Spleen (tissue), 11 donors: Measurements from ENCODE around the gene KIF19. TPM values are rescaled to one million over a fixed set of nuclear protein-coding genes. Genes with fewer than 3 reads are reported as not detected.
"Not testable (repeated sequence)": the region's sequence is repeated elsewhere in the genome, so short reads cannot be mapped to it uniquely, and the experiment has no call there.

Experiments used
- DNase-seq: peaks from one replicate; pipeline ENCODE4 v3.0.0-alpha.2; 2020
- H3K27ac ChIP-seq, 8 donors: fragments of 200-600 bp; sonication (generic) in 7 of 8; 1 replicate in 4 of 8; 2 replicates in 4 of 8; pipeline versions ENCODE4 v1.5.0 to v1.8.0; 2016 to 2021; ENCODE audit warnings: inconsistent platforms in 4 of 8, mild to moderate bottlenecking in 4 of 8, moderate library complexity in 1 of 8
- H3K27me3 ChIP-seq, 7 donors: fragments of 200-600 bp; sonication (generic) in 6 of 7; replicated peaks in 1 of 7; 1 replicate in 4 of 7; 2 replicates in 3 of 7; pipeline versions ENCODE4 v1.5.0 to v1.8.0; 2016 to 2021; ENCODE audit warnings: inconsistent platforms in 3 of 7, mild to moderate bottlenecking in 1 of 7
- H3K36me3 ChIP-seq, 6 donors: fragments of 200-600 bp; sonication (generic) in 5 of 6; 1 replicate in 4 of 6; 2 replicates in 2 of 6; pipeline versions ENCODE4 v1.5.0 to v1.8.0; 2016 to 2021; ENCODE audit warnings: inconsistent platforms in 2 of 6
- H3K4me1 ChIP-seq, 6 donors: fragments of 200-600 bp; sonication (generic) in 5 of 6; 1 replicate in 3 of 6; 2 replicates in 3 of 6; pipeline versions ENCODE4 v1.5.0 to v1.8.0; 2016 to 2021; ENCODE audit warnings: inconsistent platforms in 3 of 6
- H3K4me3 ChIP-seq, 8 donors: fragments of 200-600 bp; sonication (generic) in 7 of 8; 1 replicate in 4 of 8; 2 replicates in 4 of 8; pipeline versions ENCODE4 v1.5.0 to v1.8.0; 2016 to 2021; ENCODE audit warnings: inconsistent platforms in 4 of 8, mild to moderate bottlenecking in 4 of 8, moderate library complexity in 2 of 8
- H3K9me3 ChIP-seq, 8 donors: fragments of 200-600 bp; sonication (generic) in 7 of 8; 1 replicate in 4 of 8; 2 replicates in 4 of 8; pipeline versions ENCODE4 v1.5.0 to v1.8.0; 2016 to 2021; ENCODE audit warnings: inconsistent platforms in 4 of 8
- POLR2A ChIP-seq, 3 donors: fragments of 450-650 bp; IDR thresholded peaks; one replicate each; pipeline ENCODE4 v1.5.1; 2017; ENCODE audit warnings: antibody characterized with exemption in 3 of 3, mild to moderate bottlenecking in 1 of 3
- POLR2AphosphoS5 ChIP-seq, 3 donors: sonication (generic); formaldehyde crosslinking; IDR thresholded peaks; one replicate each; pipeline ENCODE4 v1.5.1; 2017; ENCODE audit warnings: antibody characterized with exemption in 3 of 3
- WGBS, 5 donors: extraction: QIAGEN DNeasy Blood & Tissue Kit in 3 of 5; methylation state at CpG; one replicate each; pipeline versions ENCODE4 v1.1.5 to v1.1.7; 2013 to 2018; 5-methylcytosine and 5-hydroxymethylcytosine counted together
- intact Hi-C: fragments of 100-400 bp; cut with DNase I; formaldehyde crosslinking; loops from one replicate; pipeline ENCODE4 v1.15.0; 2023; ENCODE audit warnings: low total_unique reads
- polyA plus RNA-seq, 3 donors: library from polyadenylated mRNA; stranded (reverse); fragments of 200-250 nt; gene quantifications; one replicate each; pipeline ENCODE4 v1.2.1, GENCODE V29; 2013
- total RNA-seq, 7 donors: library from RNA; depleted of rRNA in 3 of 7; stranded (reverse); fragments of >200 nt in 3 of 7; fragmentation: NEBNext Ultra II Directional in 4 of 7; extraction: Animal tissue kit (Norgen Biotek cat#: 25700) in 4 of 7; gene quantifications; one replicate each; pipeline versions ENCODE4 v1.1.0 to v1.2.1, GENCODE V29; 2016 to 2021
- TF ChIP-seq, protein P1 (sequence below), 11 experiments: fragments of 200-600 bp in 7 of 11; fragments of 450-650 bp in 4 of 11; sonication (generic) in 4 of 11; IDR thresholded peaks in 8 of 11; conservative IDR thresholded peaks in 3 of 11; 1 replicate in 7 of 11; 2 replicates in 4 of 11; pipeline versions ENCODE4 v1.4.0 to v1.8.0; 2016 to 2021; ENCODE audit warnings: antibody characterized with exemption in 11 of 11, inconsistent platforms in 4 of 11, mild to moderate bottlenecking in 1 of 11
- donor health status: healthy with polysubstance abuse.
- donor health status: DM: no; HTN: no; CAD: no; lungs with moderate emphysema.
- donor health status: DM: no; HTN: no; CAD: no.
- donor health status: Bipolar disorder and iron deficiency.
- donor health status: healthy.
- donor health status: DM: no; HTN: no; CAD: no.
- donor health status: DM: yes; HTN: yes; CAD: no.

Gene KIF19
- total and polyA plus RNA-seq, 10 donors: 5.7 to 48.2 (median 22.6) TPM

DNA sequence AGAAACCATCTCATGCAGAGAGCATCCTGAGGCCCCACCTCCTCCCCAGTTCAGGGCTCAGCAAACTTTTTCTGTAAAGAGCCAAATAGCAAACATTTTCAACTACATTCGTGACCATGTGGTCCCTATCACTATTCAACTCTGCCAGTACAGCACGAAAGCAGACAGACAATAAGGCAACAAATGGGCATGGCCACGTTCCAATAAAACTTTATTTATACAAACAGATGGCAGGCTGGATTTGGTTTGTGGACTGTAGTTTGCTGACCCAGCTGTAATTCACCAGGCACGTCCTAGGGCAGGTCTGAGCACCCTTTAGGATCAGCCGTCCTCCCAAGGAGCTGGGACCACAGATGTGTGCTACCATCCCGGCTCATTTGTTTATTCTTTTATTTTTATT lies 78.8 kb downstream of the KIF19 start:
- Histone ChIP-seq H3K4me1 (no peaks in the 10 kb centered on the region), H3K9me3 (no peaks in the 10 kb centered on the region), H3K4me3 (no peak overlapping the region), H3K36me3 (no peaks in the 10 kb centered on the region), H3K27ac (no peak overlapping the region), H3K27me3 (peaks cover 0 to 11% (median 0%) of the 10 kb centered on the region in 7 donors)
- 83 to 90% (median 86%) methylated on average over 6 of the region's 6 CpGs for WGBS, 5 donors
- no peak for DNase-seq
- TF ChIP-seq POLR2AphosphoS5 (IDR thresholded peaks at IDR 0.05): no peak
- no peak for TF ChIP-seq POLR2A (IDR thresholded peaks at IDR 0.05)
- TF ChIP-seq, protein P1, sequence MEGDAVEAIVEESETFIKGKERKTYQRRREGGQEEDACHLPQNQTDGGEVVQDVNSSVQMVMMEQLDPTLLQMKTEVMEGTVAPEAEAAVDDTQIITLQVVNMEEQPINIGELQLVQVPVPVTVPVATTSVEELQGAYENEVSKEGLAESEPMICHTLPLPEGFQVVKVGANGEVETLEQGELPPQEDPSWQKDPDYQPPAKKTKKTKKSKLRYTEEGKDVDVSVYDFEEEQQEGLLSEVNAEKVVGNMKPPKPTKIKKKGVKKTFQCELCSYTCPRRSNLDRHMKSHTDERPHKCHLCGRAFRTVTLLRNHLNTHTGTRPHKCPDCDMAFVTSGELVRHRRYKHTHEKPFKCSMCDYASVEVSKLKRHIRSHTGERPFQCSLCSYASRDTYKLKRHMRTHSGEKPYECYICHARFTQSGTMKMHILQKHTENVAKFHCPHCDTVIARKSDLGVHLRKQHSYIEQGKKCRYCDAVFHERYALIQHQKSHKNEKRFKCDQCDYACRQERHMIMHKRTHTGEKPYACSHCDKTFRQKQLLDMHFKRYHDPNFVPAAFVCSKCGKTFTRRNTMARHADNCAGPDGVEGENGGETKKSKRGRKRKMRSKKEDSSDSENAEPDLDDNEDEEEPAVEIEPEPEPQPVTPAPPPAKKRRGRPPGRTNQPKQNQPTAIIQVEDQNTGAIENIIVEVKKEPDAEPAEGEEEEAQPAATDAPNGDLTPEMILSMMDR (IDR thresholded peaks at IDR 0.05 in 8 of 11, conservative IDR thresholded peaks at IDR 0.05 in 3 of 11): no peak
- intact Hi-C loops: no loop called here

DNA sequence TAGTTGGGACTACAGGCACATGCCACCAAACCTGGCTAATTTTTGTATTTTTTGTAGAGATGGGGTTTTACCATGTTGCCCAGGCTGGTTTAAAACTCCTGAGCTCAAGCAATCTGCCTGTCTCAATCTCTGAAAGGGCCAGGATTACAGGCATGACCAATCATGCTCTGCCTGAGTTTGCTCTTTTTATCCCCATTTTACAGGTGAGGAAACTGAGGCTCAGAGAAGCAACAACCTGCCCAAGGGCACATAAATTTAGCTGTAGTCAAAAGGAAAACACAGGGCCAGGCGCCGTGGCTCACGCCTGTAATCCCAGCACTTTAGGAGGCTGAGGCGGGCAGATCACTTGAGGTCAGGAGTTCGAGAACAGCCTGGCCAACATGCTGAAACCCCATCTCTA lies 79.3 kb downstream of the KIF19 start:
- H3K36me3 ChIP-seq, intact Hi-C loops, H3K9me3 ChIP-seq, H3K27ac ChIP-seq, DNase-seq, H3K4me3 ChIP-seq, H3K4me1 ChIP-seq: not testable (repeated sequence)
- peaks cover 0 to 11% (median 0%) of the 10 kb centered on the region in 7 donors for H3K27me3 ChIP-seq
- WGBS, 5 donors: 86 to 99% (median 91%) methylated on average over 5 of the region's 5 CpGs

Other genes with a start within 250 kb of the KIF19 start
- 1,000 to 10,000 TPM in 1 of 7 donors, 100 to 1,000 TPM in 6; 311 to 1,013 (median 730) TPM for gene RPL38, start 122.5 kb upstream of the KIF19 start, total RNA-seq
- gene RPL38, start 122.5 kb upstream of the KIF19 start, polyA plus RNA-seq: 1,000 to 10,000 TPM; 2,252 to 3,463 (median 3,460) TPM
- gene TTYH2, start 112.7 kb upstream of the KIF19 start, total RNA-seq: 10 to 100 TPM; 15.0 to 22.7 (median 21.0) TPM
- 1 to 10 TPM; 2.7 to 5.5 (median 4.0) TPM for gene TTYH2, start 112.7 kb upstream of the KIF19 start, polyA plus RNA-seq
- gene DNAI2, start 52.0 kb upstream of the KIF19 start, total RNA-seq: under 1 TPM in 3 of 7 donors, not detected in 4; 0.23 to 0.67 (median 0.29) TPM
- gene DNAI2, start 52.0 kb upstream of the KIF19 start, polyA plus RNA-seq: under 1 TPM in 2 of 3 donors, not detected in 1; 0.35 to 0.72 TPM
- under 1 TPM in 1 of 7 donors, not detected in 6; 0.51 TPM for gene BTBD17, start 35.6 kb downstream of the KIF19 start, total RNA-seq
- gene BTBD17, start 35.6 kb downstream of the KIF19 start, polyA plus RNA-seq: under 1 TPM in 1 of 3 donors, not detected in 2; 0.06 TPM
- gene GPR142, start 41.3 kb downstream of the KIF19 start, total RNA-seq: 1 to 10 TPM in 6 of 7 donors, under 1 TPM in 1; 0.85 to 3.1 (median 2.2) TPM
- gene GPR142, start 41.3 kb downstream of the KIF19 start, polyA plus RNA-seq: under 1 TPM; 0.09 to 0.93 (median 0.18) TPM
- gene GPRC5C, start 105.9 kb downstream of the KIF19 start, total RNA-seq: 10 to 100 TPM; 24.1 to 70.0 (median 36.6) TPM
- gene GPRC5C, start 105.9 kb downstream of the KIF19 start, polyA plus RNA-seq: 10 to 100 TPM; 11.0 to 19.7 (median 18.9) TPM
- 100 to 1,000 TPM in 6 of 7 donors, 10 to 100 TPM in 1; 95.6 to 142 (median 111) TPM for gene CD300A, start 140.4 kb downstream of the KIF19 start, total RNA-seq
- gene CD300A, start 140.4 kb downstream of the KIF19 start, polyA plus RNA-seq: 10 to 100 TPM; 34.2 to 93.3 (median 76.1) TPM
- gene CD300LB, start 205.2 kb downstream of the KIF19 start, total RNA-seq: 1 to 10 TPM; 1.2 to 5.6 (median 3.0) TPM
- gene CD300LB, start 205.2 kb downstream of the KIF19 start, polyA plus RNA-seq: 1 to 10 TPM in 2 of 3 donors, under 1 TPM in 1; 0.47 to 2.0 (median 1.0) TPM
- 10 to 100 TPM in 2 of 7 donors, 1 to 10 TPM in 5; 4.3 to 10.3 (median 6.0) TPM for gene CD300C, start 219.9 kb downstream of the KIF19 start, total RNA-seq
- 1 to 10 TPM in 2 of 3 donors, under 1 TPM in 1; 0.96 to 1.2 (median 1.0) TPM for gene CD300C, start 219.9 kb downstream of the KIF19 start, polyA plus RNA-seq
- gene CD300H, start 241.3 kb downstream of the KIF19 start, total RNA-seq: 10 to 100 TPM in 1 of 7 donors, 1 to 10 TPM in 4, not detected in 2; 1.8 to 20.0 (median 3.7) TPM
- 1 to 10 TPM; 1.5 to 4.8 (median 4.1) TPM for gene CD300H, start 241.3 kb downstream of the KIF19 start, polyA plus RNA-seq